GM18520 (cell line): ENCODE results near the gene DSP.

Source experiments
- ATAC-seq: cut with Tn5 transposase; IDR thresholded peaks from one replicate; pipeline ENCODE4 v1.9.1; 2021; ENCODE audit not compliant: unreplicated experiment

DSP gene, protein sequence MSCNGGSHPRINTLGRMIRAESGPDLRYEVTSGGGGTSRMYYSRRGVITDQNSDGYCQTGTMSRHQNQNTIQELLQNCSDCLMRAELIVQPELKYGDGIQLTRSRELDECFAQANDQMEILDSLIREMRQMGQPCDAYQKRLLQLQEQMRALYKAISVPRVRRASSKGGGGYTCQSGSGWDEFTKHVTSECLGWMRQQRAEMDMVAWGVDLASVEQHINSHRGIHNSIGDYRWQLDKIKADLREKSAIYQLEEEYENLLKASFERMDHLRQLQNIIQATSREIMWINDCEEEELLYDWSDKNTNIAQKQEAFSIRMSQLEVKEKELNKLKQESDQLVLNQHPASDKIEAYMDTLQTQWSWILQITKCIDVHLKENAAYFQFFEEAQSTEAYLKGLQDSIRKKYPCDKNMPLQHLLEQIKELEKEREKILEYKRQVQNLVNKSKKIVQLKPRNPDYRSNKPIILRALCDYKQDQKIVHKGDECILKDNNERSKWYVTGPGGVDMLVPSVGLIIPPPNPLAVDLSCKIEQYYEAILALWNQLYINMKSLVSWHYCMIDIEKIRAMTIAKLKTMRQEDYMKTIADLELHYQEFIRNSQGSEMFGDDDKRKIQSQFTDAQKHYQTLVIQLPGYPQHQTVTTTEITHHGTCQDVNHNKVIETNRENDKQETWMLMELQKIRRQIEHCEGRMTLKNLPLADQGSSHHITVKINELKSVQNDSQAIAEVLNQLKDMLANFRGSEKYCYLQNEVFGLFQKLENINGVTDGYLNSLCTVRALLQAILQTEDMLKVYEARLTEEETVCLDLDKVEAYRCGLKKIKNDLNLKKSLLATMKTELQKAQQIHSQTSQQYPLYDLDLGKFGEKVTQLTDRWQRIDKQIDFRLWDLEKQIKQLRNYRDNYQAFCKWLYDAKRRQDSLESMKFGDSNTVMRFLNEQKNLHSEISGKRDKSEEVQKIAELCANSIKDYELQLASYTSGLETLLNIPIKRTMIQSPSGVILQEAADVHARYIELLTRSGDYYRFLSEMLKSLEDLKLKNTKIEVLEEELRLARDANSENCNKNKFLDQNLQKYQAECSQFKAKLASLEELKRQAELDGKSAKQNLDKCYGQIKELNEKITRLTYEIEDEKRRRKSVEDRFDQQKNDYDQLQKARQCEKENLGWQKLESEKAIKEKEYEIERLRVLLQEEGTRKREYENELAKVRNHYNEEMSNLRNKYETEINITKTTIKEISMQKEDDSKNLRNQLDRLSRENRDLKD (N-terminal part only)

DNA sequence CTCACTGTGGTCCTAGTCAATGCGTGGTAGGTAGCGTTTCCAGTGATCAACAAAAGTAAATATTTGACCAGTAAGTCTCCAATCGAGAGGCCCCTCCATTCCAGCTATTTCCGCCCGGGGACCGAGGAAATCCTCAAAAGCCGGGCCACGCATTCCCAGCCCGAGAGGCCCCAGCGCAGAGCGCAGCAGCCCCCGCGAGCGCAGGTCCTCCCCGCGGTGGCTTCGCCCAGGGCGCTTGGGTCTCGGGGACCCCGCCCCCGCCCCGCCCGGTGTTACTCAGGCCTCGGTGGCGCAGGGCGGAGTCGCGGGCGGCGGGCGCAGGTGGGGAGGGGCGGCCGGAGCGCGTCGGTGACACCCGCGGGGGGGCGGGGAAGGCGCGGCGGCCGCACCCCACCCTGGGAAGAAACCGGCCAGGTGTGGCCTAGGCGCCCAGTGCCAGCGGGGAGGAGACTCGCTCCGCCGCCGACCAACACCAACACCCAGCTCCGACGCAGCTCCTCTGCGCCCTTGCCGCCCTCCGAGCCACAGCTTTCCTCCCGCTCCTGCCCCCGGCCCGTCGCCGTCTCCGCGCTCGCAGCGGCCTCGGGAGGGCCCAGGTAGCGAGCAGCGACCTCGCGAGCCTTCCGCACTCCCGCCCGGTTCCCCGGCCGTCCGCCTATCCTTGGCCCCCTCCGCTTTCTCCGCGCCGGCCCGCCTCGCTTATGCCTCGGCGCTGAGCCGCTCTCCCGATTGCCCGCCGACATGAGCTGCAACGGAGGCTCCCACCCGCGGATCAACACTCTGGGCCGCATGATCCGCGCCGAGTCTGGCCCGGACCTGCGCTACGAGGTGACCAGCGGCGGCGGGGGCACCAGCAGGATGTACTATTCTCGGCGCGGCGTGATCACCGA, at the start of gene DSP:
Gene DSP, plus strand, starts transcription at position 497 of the 890 bp plus-strand sequence. Its CDS starts 245 bp downstream, at position 742.
- no peak for ATAC-seq

DNA sequence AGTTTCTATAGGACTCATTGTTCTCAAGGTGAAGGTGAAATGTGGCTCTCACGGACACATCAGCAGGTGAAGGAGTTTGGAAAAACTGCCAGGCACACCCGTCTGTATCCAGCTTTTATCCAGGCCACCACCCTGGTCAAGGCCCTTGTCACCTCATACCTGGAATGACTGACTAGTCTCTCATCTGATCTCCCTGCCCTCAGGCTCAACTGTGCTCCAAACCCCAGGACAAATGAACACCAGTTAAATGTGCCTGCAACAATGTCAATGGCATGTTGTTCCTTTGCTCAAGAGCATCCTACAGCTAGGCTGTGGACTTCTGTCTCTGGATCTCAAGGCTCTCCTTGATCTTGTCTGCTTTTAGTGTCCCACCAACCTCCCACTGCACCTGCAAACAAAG, 47.6 kb upstream of the DSP start:
- ATAC-seq = no peak

DNA sequence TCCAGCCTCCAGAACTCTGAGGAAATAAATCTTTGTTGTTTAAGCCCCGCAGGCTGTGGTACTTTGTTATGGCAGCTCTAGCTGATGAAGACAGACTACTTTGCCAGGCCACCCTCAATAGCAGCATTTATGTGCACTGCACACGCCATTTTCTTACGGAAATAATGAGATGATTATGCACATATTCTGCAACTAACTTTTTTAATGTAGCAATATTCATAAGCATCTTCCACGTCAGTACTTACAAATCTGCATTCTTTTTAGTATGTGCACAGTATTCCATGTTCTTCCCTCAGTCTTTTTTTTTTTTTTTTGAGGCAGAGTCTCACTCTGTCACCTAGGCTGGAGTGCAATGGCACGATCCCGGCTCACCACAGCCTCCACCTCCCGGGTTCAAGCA, 46.8 kb upstream of the DSP start:
- no peak for ATAC-seq

DNA sequence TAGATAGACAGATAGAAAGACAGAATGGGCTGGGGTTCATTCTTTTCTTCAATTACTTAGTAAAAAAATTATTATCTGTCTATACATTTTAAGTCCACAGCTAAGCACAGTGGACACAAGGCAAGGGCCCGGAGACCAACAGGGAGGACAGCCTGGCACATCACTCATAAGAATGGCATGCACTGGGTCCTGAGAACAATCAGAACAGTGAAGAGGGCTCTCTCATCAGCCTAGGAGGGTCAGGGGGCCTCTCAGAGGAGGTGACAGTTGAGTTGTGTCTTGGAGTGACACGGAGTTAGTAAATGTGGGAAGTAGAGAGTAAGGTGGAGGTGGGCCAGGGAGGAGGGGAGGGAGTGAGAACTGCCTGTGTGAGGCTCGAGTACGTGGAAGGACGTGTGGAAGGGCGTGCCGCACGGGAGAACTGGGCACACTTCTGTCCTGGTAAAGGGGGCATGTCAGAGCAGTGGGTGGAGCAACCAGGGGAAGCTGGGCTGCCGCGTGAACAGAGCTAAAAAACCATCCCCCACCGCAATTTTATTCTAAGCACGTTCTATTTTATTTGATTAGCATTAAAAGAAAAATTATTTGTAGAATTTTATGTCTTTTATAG, 45.1 kb upstream of the DSP start:
- ATAC-seq = no peak

DNA sequence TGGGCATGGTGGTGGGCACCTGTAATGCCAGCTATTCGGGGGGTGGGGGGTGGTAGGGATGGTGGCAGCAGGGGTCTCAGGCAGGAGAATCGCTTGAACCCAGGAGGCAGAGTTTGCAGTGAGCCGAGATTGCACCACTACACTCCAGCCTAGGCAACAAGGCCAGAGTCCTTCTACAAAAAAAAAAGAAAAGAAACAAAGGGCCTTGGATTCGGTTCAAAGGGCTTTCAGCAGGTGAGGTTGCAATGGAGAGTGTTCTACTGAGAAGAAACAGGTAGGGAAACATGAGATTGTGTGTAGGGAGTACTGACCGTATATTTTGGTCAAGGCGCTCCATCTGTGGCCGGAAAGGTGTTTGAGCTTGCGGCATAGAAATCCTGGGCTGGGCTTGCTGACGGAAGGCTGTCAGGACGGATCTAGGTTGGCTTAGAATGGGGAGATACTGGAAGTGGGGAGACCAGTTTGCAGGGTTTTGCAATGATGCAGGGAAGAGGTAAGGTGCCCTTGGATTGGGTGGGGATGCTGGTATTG, 40.7 kb upstream of the DSP start:
- no peak for ATAC-seq

DNA sequence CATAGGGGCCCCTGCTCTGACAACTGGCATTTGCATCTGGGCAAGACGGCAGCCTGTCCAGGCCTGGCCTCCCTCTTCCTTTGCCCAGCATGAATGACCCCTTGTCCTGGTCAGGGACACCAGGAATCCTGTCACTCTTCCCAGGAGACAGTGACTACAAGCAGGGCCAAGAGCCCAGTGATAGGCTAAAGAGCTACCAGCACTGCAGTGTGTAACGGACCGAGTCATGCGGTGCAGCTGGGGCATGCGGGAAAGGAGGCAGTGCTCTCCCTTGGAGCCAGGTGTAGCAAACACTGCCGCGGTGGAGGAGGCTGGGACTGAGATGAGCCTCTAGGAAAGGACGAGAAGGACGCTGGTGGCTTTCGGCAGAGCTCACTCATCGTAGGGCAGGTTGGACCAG, 38.7 kb upstream of the DSP start:
- no peak for ATAC-seq

DNA sequence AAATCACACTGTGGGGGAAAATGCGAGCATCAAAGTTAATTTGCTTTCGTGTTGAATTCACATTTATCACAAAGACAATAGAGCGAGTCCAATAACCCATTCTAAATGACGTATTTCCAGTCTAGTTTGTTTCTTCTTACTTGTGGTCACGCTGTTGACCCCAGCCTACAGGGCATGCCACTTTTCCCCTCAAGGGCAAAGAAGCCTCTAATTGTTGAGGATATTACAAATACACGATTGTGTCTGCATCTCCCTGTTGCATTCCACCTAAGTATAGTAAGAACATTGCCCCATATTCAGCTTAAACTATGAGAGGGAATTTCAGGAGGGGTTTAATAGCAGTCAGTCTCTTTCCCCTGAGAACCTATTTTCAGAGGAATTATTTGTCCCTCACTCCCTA, 37.4 kb upstream of the DSP start:
- ATAC-seq = no peak

DNA sequence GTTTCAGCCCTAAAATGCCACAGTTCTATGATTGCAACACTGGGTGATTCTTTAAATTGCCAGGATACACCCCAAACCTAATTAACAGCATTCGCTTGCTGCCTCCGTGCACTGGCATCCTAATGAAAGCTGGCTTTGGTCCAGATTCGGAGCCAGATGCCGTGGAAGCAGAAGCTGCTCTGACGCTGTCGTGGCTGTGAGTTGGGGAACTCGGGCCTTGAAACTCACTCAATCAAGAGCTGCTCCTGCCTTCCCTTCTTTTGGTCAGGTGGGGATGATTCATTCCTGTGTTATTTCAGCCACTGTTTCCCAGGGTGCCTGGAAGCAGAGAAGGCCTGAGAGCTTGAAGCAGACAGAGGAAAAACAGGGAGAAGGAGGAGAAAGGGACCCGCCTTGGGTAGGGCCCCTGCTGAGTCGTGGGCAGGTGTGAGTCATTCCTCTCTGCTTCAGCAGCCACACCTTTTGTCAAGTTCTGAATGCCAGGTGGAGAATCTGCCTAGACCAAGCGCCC, 36.2 kb upstream of the DSP start:
- no peak for ATAC-seq

DNA sequence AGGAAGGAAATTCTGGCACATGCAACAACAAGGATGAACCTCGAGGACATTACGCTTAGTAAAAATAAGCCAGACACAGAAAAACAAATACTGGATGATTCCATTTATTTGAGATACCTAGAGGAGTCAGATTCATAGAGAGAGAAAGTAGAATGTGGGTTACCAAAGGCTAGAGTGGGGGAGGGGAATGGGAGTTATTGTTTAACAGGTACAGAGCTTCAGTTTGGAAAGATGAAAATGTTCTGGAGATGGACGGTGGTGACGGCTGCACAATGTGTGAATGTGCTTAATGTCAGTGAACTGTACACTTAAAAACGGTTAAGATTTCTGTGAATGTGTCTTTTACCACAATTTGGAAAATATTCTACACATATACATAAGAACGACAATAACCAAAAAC, 33.9 kb upstream of the DSP start:
- ATAC-seq = no peak

DNA sequence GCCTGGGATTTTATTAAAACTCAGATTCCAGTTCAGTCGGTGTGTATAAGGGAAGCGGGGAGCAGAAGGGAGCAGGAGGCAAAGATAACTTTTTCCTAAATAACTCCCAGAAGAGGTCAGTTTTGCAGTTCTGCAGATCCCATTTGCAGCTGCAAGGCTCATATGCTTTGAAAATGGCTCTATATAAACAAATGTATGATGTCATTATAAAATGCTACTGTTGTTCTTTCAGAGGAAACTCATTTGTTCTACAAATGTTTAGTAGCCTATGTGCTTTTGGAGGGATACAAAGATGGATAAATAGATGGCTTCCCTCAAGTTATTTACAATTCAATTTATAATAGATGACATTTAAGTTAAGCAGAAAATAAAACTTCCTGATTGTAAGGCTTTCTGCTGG, 29.2 kb upstream of the DSP start:
- no peak for ATAC-seq

DNA sequence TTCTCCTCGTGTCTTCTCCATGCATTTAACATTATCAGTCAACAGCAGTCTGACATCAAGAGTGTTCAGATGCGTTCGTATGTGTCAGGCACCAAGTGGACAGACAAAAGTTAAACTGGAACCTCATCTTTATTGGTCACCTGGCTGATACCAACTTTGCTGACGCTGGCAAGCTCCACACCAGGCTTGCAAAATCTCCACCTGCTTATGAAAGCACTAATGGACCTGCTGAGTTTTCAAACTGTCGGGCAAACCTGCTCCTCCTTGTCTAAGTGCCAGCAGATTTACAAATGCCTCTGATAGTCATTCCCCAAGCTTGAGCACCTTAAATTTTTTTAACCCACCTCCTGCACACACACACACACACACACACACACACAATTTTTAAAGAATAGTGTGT, 27.9 kb upstream of the DSP start:
- no peak for ATAC-seq

DNA sequence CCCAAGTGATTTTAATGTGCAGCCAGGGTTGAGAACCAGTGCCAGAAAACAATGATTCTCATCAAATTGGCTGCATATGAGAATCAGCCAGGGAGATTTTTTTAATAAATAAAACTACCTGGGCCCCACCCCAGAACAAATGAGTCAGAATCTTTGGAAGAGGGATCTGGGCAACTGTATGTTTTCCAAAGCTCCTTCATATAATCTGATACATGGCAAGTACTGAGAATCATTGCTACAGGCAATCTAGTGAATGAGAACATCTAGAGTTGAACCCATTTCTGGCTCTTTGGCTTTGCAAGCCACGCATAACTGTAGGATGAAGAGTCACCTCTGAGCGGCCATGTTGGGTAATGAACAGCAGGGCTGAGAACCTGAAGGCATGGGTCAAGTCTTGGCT, 26.1 kb upstream of the DSP start:
- ATAC-seq = no peak

DNA sequence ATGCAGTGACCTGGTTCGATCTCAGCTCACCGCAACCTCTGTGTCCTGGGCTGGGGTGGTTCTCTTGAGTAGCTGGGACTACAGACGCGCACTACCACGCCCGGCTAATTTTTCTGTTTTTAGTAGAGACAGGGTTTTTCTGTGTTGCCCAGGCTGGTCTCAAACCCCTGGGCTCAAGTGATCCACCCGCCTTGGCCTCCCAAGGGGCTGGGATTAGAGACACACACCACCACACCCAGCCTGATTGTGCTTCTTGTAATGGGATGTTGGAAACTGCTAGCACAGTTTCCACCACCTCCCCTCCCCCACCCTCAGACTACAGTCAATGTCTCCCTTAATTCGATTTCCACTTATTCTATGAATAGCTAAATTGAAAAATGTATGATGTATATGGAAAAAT, 22.6 kb upstream of the DSP start:
- no peak for ATAC-seq

DNA sequence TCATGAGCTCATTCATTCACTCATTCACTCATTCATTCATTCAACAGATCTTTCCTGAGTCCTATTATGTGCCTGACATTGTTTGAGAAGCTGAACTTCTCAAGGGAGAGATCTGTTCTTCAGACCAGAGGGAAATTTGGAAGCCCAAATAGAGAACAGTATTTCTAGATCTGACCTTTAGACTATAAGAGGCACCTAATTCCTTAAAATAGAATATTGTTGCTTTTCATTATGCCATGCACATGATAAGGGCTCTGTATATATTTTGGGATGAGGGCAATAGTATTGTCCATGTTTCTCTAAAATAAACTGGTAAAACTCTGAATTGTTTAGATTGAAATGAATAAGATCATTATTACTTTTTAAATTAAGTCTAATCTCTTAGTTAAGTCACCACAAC, 18.6 kb upstream of the DSP start:
- ATAC-seq = no peak

DNA sequence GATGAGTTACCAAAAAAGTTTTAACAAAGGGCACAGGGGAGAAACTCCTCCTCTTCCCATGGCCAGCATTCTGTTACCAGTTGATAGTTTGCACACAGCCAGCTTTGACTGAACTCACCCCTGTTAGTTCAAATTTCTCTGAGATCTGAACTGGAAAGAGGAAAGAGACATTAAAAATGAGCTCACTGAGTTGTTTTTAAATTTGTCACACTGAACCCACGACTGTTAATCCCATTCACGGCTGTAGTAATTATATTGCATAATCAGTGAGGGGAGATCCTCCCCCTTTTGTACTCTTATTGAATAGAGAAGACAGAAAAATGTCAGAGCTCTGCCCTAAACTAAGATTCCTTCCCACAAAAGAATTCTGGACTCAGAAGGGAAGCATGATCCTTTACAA, 17.5 kb upstream of the DSP start:
- ATAC-seq = no peak

DNA sequence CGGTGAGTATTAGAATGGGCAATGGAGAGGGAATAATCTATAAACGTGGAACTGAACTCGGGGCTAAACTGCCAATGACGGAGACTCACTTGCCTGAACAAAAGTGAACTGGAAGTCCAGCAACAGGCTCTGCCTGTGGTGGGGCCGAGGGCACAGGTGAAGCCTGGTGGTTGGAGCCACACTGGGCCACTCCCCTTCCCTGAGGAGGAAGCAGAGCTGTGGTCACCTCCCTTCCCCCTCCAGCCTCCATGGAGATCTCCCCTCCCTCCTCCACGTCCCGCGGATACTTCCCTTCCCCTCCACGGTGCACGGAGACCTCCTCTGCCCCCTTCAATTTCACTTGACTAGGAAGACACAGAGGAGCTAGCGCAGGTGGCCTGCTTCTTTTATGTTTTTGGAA, 14.7 kb upstream of the DSP start:
- ATAC-seq = no peak

DNA sequence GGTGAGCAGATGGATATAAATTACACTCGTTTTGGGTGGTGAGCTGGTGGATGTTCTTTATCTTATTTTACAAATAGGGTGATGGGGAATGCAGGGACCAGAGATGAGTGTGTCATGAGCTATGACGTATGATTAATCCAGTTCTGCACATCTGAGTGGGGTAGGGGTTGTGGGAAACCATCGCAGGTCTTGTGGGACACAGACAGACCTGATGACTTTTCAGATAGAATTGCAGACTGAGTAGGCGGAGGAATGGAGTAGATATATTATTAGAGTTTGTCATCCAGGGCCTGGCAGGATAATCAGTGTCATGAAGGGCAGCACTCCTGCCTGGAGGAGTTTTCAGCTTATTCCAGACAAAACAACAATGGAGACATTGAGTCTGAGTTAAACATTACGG, 12.9 kb upstream of the DSP start:
- no peak for ATAC-seq

DNA sequence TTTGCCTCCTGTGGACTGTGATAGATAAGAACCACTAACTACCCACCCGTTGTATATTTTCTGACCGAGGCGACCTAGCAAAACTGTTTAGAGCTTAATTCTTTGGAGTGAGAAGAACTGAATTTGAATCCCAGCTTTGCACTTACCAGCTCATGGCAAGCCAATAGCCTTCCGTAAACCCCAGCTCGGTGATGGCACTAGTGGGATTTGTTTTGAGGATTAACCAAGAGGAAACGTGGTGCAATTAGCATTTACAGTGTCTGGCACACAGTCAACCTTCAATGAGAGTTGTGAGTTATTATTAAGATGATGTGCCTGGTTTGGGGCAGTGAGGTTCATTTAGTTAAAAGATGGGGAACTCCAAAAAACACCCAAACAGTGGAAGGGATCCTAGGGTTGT, 12.3 kb upstream of the DSP start:
- ATAC-seq = no peak

DNA sequence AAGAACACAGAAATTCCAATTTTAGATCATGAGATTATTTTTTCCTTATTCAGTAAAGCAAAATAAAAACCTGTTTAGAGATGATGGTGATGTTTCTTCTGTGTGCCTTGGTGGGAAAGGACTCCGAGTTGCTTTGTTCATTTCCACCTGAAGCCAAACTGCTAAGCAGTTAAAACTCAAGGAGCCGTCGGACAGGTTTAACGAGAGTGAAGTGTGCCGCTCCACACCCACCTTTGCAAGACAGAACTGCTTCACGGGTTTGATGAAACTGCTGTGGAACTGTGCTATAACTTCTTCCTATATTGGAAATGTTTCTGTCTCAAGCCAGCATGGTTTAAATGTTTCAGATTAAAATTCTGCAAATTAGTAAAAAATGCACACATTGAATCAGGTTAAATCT, 9.2 kb upstream of the DSP start:
- no peak for ATAC-seq

DNA sequence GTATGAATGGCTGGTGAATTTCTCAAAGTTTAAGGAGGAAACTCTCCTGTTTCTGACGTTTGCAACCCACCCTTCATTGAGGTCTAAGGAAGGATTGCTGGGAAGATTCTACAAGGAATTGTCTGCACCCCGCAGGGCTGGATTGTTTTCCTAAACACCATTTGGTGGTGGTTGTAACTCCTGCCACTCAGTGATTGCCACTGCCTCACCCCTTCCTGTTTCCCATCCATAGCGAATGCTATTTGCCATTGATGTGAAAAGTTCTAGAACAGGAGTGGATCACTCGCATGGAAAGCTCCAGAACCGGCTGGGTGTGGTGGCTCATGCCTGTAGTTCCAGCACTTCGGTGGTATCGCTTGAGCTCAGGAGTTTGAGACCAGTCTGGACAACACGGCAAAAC, 8.7 kb upstream of the DSP start:
- no peak for ATAC-seq
